ENCODE measurements around the gene STRBP. TPM values are rescaled to one million over a fixed set of nuclear protein-coding genes. Genes with fewer than 3 reads are reported as not detected.

The STRBP gene
- total RNA-seq, 1 experiment from 2014 or later: 96.3 TPM

DNA sequence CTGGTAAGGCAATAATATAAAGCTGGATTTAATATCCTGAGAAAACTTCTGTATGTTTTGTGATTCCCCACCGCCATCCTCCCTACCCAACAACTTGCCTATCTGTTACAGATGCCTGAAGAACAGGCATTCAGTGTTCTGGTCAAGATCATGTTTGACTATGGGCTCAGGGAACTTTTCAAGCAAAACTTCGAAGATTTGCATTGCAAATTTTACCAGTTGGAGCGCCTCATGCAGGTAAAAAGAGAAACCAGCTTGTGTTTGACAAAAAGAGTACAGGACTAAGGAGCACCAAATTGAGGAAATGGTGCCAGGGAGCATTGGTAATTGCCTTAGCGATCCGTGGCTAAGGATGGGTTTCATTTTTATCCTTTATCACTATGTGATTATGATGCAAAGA lies 194.9 kb downstream of the STRBP start:
- peaks cover 66% of the 10 kb centered on the region for H3K4me1 Mint-ChIP-seq
- H3K4me3 Mint-ChIP-seq: peak overlapping the region; percentile 52
- ChIA-PET CTCF (interaction anchor here (0.5 to 1.6 kb wide), 4 partner anchors 9 to 276 kb away, joined by 3 to 9 read pairs (median 4); no protein-coding TSS in a partner anchor), POLR2A (interaction anchor here (1.1 kb wide), 1 partner anchor 161 kb away, joined by 3 read pairs; the partner anchor contains the start of gene ZBTB6)
- H3K27me3 Mint-ChIP-seq (ENCODE audit: low read depth): no peaks in the 10 kb centered on the region
- ATAC-seq: peak; percentile 13
- no peaks in the 10 kb centered on the region for H3K9me3 Mint-ChIP-seq
- TF ChIP-seq ATF1 (CRISPR knock-in tag; IDR thresholded peaks at IDR 0.05) (no peak), GRHL2 (CRISPR knock-in tag; IDR thresholded peaks at IDR 0.05; ENCODE audit: insufficient replicate concordance, severe bottlenecking) (no peak), TEAD1 (CRISPR knock-in tag; IDR thresholded peaks at IDR 0.05) (no peak)
- TF ChIP-seq, protein P1, sequence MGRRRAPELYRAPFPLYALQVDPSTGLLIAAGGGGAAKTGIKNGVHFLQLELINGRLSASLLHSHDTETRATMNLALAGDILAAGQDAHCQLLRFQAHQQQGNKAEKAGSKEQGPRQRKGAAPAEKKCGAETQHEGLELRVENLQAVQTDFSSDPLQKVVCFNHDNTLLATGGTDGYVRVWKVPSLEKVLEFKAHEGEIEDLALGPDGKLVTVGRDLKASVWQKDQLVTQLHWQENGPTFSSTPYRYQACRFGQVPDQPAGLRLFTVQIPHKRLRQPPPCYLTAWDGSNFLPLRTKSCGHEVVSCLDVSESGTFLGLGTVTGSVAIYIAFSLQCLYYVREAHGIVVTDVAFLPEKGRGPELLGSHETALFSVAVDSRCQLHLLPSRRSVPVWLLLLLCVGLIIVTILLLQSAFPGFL (CRISPR knock-in tag; IDR thresholded peaks at IDR 0.05; ENCODE audit: borderline replicate concordance): no peak
- TF ChIP-seq, protein P2, sequence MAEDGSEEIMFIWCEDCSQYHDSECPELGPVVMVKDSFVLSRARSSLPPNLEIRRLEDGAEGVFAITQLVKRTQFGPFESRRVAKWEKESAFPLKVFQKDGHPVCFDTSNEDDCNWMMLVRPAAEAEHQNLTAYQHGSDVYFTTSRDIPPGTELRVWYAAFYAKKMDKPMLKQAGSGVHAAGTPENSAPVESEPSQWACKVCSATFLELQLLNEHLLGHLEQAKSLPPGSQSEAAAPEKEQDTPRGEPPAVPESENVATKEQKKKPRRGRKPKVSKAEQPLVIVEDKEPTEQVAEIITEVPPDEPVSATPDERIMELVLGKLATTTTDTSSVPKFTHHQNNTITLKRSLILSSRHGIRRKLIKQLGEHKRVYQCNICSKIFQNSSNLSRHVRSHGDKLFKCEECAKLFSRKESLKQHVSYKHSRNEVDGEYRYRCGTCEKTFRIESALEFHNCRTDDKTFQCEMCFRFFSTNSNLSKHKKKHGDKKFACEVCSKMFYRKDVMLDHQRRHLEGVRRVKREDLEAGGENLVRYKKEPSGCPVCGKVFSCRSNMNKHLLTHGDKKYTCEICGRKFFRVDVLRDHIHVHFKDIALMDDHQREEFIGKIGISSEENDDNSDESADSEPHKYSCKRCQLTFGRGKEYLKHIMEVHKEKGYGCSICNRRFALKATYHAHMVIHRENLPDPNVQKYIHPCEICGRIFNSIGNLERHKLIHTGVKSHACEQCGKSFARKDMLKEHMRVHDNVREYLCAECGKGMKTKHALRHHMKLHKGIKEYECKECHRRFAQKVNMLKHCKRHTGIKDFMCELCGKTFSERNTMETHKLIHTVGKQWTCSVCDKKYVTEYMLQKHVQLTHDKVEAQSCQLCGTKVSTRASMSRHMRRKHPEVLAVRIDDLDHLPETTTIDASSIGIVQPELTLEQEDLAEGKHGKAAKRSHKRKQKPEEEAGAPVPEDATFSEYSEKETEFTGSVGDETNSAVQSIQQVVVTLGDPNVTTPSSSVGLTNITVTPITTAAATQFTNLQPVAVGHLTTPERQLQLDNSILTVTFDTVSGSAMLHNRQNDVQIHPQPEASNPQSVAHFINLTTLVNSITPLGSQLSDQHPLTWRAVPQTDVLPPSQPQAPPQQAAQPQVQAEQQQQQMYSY (CRISPR knock-in tag; IDR thresholded peaks at IDR 0.05): no peak
- H3K36me3 Mint-ChIP-seq: peaks cover 16% of the 10 kb centered on the region
- DNase-seq (ENCODE audit: low spot score): no peak
- peak overlapping the region; percentile 96 for H3K27ac Mint-ChIP-seq

DNA sequence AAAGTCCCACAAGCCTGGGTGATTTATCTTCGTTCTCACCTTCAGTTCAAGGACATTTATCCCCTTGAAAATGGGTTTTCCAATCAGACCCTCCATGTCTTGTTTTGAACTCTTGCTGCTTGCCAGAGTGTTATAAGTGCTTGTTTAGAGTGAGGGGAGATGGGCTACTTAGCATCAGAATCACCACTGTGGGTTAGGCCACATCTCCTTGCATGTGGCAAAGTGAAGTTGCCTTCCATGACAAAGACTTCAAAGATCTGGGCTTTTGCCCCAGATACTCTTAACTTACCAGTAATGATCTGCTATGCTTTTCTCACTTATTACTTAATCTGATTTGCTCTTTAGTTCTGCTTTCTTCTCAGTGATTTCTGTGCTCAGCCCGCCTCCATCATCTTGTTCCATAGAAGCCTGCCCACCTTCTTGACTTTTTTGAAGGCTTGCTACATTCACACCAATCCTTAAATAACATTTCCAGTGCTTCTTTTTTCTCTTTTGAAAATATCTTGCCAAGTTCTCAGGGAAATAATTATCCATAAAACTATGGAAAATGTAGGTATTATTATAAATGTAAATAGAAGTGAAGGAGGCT lies 195.9 kb downstream of the STRBP start:
- Mint-ChIP-seq H3K27me3 (ENCODE audit: low read depth) (no peaks in the 10 kb centered on the region), H3K36me3 (peaks cover 18% of the 10 kb centered on the region)
- DNase-seq (ENCODE audit: low spot score): no peak
- TF ChIP-seq EMX1 (CRISPR knock-in tag; IDR thresholded peaks at IDR 0.05) (no peak), ZNF219 (CRISPR knock-in tag; IDR thresholded peaks at IDR 0.05; ENCODE audit: borderline replicate concordance) (no peak), ZNF396 (CRISPR knock-in tag; IDR thresholded peaks at IDR 0.05; ENCODE audit: borderline replicate concordance) (no peak), FOXJ3 (CRISPR knock-in tag; IDR thresholded peaks at IDR 0.05; ENCODE audit: borderline replicate concordance) (no peak), GRHL2 (CRISPR knock-in tag; IDR thresholded peaks at IDR 0.05; ENCODE audit: insufficient replicate concordance, severe bottlenecking) (no peak), CREB1 (CRISPR knock-in tag; IDR thresholded peaks at IDR 0.05) (no peak), PRRX2 (CRISPR knock-in tag; IDR thresholded peaks at IDR 0.05) (no peak), NR1H2 (CRISPR knock-in tag; IDR thresholded peaks at IDR 0.05) (no peak)
- TF ChIP-seq, protein P3, sequence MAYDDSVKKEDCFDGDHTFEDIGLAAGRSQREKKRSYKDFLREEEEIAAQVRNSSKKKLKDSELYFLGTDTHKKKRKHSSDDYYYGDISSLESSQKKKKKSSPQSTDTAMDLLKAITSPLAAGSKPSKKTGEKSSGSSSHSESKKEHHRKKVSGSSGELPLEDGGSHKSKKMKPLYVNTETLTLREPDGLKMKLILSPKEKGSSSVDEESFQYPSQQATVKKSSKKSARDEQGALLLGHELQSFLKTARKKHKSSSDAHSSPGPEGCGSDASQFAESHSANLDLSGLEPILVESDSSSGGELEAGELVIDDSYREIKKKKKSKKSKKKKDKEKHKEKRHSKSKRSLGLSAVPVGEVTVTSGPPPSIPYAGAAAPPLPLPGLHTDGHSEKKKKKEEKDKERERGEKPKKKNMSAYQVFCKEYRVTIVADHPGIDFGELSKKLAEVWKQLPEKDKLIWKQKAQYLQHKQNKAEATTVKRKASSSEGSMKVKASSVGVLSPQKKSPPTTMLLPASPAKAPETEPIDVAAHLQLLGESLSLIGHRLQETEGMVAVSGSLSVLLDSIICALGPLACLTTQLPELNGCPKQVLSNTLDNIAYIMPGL (CRISPR knock-in tag; IDR thresholded peaks at IDR 0.05): no peak
- TF ChIP-seq, protein P4, sequence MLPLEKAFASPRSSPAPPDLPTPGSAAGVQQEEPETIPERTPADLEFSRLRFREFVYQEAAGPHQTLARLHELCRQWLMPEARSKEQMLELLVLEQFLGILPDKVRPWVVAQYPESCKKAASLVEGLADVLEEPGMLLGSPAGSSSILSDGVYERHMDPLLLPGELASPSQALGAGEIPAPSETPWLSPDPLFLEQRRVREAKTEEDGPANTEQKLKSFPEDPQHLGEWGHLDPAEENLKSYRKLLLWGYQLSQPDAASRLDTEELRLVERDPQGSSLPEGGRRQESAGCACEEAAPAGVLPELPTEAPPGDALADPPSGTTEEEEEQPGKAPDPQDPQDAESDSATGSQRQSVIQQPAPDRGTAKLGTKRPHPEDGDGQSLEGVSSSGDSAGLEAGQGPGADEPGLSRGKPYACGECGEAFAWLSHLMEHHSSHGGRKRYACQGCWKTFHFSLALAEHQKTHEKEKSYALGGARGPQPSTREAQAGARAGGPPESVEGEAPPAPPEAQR (CRISPR knock-in tag; IDR thresholded peaks at IDR 0.05): no peak
- TF ChIP-seq, protein P2 (CRISPR knock-in tag; IDR thresholded peaks at IDR 0.05): no peak
- TF ChIP-seq, protein P5, sequence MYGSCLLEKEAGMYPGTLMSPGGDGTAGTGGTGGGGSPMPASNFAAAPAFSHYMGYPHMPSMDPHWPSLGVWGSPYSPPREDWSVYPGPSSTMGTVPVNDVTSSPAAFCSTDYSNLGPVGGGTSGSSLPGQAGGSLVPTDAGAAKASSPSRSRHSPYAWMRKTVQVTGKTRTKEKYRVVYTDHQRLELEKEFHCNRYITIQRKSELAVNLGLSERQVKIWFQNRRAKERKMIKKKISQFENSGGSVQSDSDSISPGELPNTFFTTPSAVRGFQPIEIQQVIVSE (CRISPR knock-in tag; IDR thresholded peaks at IDR 0.05; ENCODE audit: borderline replicate concordance): no peak
- TF ChIP-seq, protein P6, sequence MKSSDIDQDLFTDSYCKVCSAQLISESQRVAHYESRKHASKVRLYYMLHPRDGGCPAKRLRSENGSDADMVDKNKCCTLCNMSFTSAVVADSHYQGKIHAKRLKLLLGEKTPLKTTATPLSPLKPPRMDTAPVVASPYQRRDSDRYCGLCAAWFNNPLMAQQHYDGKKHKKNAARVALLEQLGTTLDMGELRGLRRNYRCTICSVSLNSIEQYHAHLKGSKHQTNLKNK (CRISPR knock-in tag; IDR thresholded peaks at IDR 0.05): peak; percentile 90; the same call in 1 of the 2 replicates

More for the DNA sequence above, 195.9 kb downstream of the STRBP start:
- Mint-ChIP-seq H3K27ac (peak overlapping the region; percentile 24), H3K9me3 (no peaks in the 10 kb centered on the region), H3K4me1 (peaks cover 64% of the 10 kb centered on the region), H3K4me3 (peak overlapping the region; percentile 11)
- ATAC-seq: peak; percentile 89
- POLR2A ChIA-PET: no interaction called here
- CTCF ChIA-PET: interaction anchor here (1.0 to 1.6 kb wide), 2 partner anchors 277 to 283 kb away, joined by 3 to 9 read pairs; partner anchors contain the start of gene CRB2
